HG03280 (cell line): Measurements from ENCODE around the gene SLTM.
"Not testable (repeated sequence)": the region's sequence is repeated elsewhere in the genome, so short reads cannot be mapped to it uniquely, and the experiment has no call there.

Experiments used
- ATAC-seq: cut with Tn5 transposase; IDR thresholded peaks from one replicate; pipeline ENCODE4 v1.9.1; 2021; ENCODE audit warnings: mild to moderate bottlenecking, moderate library complexity; ENCODE audit not compliant: unreplicated experiment

Gene SLTM

DNA sequence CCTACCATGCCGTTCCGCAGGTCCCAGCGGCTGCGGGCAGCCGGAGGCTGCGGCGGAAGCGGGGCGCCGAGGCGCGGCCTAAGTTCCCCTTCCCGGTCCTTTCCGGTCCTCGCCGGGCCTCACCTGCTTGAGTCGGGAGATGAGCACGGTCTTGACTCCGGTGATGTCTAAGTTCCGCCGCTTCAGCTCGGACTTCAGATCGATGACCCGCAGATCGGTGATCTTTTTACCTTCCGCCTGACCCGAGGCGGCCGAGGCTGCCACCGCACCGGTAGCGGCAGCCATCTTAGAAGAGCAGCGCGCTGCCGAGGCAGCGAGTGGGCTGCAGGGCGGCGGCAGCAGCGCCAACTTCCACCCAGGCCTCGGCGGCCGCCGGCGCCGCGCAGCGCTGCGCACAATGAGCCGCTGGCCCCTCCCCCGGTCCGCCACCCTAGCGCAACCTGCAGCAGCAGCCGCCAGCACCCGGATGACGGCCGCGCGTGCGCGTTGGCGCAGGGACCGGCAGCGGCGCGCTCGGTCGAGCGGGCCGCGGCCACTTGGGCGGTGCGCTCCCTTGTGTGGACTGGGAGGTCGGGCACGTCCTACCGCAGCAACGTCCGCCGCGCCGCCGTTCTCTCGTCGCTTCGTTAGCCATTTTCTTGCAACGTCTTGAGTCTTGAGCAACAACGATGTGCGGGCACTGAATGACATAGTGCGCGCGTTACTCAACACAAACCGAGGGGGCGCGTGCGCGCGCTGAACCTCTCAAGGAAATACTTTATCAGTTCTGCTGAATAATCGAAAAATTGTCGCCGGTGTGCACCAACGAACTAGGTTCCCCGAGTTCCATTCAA lies at the start of gene SLTM:
Gene SLTM (minus strand): TSS at position 399 of the 833 bp plus-strand sequence. CDS start 114 bp downstream, at position 285.
- ATAC-seq, result peak; percentile 91

DNA sequence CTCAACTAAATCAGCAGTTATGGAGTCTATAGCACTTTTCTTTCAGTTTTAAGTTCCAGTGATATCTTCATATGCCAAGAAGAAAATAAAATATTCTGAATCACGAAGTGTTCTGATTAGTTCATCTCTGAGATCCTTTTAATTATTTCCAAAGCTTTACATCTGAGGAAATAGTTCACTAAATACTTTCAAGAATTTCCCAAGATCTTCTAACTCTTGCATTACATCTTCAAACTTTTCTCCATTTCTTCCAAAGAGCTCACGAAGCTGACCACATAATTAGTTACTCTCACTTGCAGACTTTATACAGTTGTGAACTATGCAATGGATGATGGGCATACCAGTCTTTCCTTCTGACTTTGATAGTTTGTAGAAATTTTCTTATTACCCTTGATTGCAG lies 49.8 kb upstream of the SLTM start:
- ATAC-seq, result no peak

- ATAC-seq, result no peak
Measured at GRCh38 chr15:58981808-58982475, 48.5 kb upstream of the SLTM start.

DNA sequence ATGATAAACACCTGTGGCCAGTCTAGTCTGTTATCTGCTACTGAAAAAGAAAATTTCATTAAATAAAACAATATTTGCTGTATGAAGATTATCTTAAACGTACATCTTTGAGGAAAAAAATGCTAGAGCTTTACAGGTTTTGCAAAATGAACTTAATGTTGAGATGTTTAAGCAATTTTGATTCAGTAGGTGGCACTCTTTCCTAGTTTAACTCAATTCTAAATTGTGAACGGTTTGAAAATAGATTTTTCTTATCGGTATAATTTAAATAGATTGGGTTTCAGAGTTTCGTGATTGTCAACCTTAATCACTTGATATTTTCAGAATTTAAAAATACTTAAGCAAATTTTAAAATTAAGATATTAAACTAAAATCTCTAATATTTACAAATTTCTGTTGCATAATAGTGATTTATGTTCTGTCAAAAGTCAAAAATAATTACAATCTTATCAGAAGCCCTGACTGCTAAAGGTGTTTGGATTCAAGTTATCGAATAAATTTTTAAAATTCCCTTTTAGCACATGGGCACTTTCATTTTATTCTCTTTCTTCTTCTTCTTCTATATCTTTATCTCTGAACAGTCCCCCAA lies 47.0 kb upstream of the SLTM start:
- ATAC-seq, result no peak

DNA sequence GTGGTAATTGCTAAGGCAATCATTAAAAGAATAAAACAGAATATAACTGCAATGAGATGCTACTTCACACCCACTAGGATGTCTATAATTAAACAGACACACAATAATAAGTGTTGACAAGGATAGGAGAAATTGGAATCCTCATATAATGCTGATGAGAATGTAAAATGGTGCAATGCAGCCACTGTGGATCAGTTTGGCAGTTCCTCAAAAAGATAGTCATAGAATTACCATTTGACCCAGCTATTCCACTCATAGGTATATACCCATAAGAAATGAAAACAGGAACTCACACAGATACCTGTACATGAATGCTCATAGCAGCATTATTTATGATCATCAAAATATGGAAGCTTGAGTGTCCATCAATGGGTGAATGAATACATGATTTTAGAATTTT lies 44.4 kb upstream of the SLTM start:
- ATAC-seq, result no peak

- no peak for ATAC-seq
Measured at GRCh38 chr15:58967479-58967878, 34.0 kb upstream of the SLTM start.

GRCh38 chr15:58966698-58967097 lies 33.2 kb upstream of the SLTM start:
- no peak for ATAC-seq

GRCh38 chr15:58962662-58963565 lies 29.4 kb upstream of the SLTM start:
- ATAC-seq, result no peak

DNA sequence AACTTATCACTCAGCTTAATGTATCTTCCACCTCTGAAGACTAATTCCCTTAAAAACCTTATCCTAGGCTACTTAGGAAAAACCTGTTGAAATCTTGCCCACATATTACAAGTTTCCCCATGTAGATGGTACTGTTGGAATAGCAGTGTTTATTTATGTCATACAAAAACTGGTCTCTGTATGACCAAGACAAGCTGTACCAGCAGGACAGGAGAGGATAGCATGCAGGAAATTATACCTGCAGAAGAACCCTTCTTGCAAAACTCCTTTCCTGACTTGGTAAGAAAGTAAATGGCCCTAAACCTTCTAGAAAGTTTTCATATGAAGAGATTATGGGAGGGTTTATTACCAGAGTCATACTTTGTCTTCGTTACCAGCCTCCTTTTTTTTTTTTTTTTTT lies 28.7 kb upstream of the SLTM start:
- no peak for ATAC-seq

DNA sequence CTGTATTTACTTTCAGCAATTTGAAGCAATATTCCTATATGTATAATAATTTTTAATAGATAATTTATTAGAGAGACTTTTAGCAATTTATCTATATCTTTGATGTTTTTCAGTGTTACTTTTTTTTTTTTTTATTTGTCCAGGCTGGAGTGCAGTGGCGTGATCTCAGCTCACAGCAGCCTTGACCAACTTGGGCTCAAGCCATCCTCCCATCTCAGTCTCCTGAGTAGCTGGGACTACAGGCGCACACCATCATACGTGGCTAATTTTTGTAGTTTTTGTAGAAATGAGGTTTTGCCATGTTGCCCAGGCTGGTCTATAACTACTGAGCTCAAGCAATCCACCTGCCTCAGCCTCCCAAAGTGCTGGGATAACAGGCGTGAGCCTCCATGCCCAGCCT lies 25.3 kb upstream of the SLTM start:
- ATAC-seq, result no peak

GRCh38 chr15:58957101-58957973 lies 23.9 kb upstream of the SLTM start:
- peak; percentile 70 for ATAC-seq

- ATAC-seq, result no peak
Measured at GRCh38 chr15:58952751-58953150, 19.3 kb upstream of the SLTM start.

- ATAC-seq, result no peak
Measured at GRCh38 chr15:58951388-58952007, 18.0 kb upstream of the SLTM start.

GRCh38 chr15:58947179-58947578 lies 13.7 kb upstream of the SLTM start:
- ATAC-seq, result no peak

DNA sequence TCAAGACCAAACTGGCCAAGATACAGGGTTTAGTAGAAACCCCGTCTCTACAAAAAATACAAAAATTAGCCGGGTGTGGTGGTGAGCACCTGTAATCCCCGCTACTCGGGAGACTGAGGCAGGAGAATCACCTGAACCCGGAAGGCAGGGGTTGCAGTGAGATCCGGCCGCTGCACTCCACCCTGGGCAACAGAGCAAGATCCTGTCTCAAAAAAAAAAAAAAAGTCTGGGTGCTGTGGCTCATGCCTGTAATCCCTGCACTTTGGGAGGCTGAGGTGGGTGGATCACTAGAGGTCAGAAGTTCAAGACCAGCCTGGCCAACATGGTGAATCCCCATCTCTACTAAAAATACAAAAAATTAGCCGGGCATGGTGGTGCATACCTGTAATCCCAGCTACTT lies 1.5 kb upstream of the SLTM start:
- ATAC-seq, result not testable (repeated sequence)

DNA sequence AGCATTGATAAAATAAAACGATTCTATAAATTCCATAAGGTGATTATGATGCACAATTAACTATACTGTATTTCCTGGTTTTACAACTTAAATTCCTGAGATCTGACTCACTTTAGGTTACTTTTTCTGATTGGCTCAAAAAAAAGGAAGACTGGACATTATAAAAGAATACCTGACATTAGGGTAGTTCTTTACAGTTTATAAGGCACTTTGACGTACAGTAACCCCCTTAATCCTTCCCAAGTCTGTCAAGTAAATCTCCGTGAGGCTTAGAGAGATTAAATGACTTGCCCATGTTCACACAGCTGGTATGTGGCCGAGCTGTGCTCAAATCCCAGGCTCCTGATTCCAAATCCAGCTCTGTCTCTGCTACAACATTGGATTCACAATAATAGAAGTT lies 1.0 kb upstream of the SLTM start:
- ATAC-seq, result no peak

DNA sequence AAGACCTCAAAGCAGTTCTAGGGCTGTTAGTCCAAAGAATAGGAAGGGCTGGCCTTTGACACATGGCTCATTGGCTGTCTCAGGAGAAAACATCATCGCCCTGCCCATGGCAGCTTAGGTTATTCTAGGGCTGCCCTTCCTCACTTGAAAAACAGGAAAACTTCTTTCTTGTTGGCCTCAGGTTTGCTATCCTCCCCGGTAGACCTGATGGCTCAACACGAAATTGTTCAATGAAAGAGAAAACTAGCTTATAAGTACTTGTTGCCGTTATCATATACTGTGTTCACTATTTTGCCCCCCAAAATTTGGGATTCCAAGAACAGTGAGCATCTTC lies 602 bp upstream of the SLTM start:
- no peak for ATAC-seq

DNA sequence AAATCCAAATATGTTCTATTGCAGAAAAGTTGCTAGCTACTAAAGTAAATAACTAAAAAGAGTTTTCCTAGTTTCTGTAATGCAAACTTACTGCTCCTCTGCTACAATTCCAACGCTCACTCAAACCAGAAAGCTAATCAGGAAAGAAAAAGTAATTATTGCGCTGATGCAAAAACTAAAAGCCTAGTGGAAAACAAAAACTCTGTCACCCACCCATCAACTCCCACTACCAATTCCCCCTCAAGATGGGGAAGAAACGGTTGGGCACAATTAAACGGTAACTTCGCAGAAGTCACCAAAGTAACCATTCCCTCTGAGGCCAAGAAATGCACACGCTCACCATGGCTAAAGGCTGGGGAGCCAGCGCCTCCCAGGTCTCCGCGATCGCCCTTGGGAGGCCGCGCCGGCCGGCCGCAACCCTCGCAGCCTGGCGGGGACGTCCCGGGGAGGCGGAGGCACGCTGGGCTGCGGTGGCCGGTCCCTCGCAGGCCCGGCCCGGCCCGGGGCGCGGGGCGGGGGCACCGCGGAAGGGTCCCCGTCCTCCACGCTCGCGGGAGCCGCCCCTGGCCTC lies 684 bp downstream of the SLTM start:
- ATAC-seq, result peak; percentile 34

GRCh38 chr15:58931987-58932588 lies 1.4 kb downstream of the SLTM start:
- no peak for ATAC-seq
